GM06990 (cell line): ENCODE results near the gene MAP7.

ENCODE experiments used
- DNase-seq: peaks from one replicate; pipeline ENCODE4 v3.0.0-alpha.2; 2011; ENCODE audit not compliant: insufficient read length; ENCODE audit errors: extremely low read depth
- H3K27me3 ChIP-seq: replicated peaks from 2 replicates; pipeline ENCODE4 v1.6.0; 2011; ENCODE audit warnings: low read length; ENCODE audit not compliant: control insufficient read depth, insufficient read depth
- H3K36me3 ChIP-seq: 2 replicates; pipeline ENCODE4 v1.5.1; 2011; ENCODE audit warnings: low read length; ENCODE audit not compliant: control insufficient read depth, insufficient read depth
- H3K4me3 ChIP-seq: replicated peaks from 2 replicates; pipeline ENCODE4 v1.5.1; 2011; ENCODE audit warnings: low read depth, mild to moderate bottlenecking, control low read depth, low read length
- TF ChIP-seq, protein P1 (sequence below): IDR thresholded peaks from 2 replicates; pipeline ENCODE4 v1.5.1; 2011; ENCODE audit warnings: low read length, control low read depth, mild to moderate bottlenecking, inconsistent platforms; ENCODE audit not compliant: insufficient read depth, poor library complexity, severe bottlenecking

The MAP7 gene

DNA sequence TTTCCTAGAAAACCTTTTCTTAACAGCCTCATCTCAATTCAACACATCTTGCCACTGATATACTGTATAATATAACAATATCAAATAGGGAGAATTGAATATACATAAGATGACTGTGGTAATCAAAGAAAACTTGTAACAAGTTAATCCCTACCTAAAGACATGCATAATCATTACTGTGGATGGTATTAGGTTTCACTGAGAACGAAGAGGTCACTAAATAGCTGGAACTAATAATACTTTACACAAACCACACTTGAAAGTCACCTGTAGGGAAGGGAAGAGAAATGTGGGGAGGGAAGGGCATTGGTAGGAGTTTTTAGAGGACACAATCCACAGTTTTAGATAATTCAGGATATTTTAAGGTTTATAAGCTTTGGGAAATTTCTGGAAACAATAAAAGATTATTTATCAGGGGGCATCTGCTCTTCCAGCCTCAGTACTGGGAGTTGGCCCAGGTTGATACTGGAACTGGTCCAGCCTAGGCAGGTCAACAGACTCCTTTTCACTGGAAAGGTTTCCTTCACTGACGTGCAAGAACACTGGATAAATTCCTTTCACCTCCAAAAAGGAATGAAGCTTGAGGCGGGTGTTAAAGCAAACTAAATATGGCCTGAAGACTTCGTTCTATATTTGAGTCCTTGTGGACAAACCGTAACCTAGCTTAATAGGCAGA is 44.0 kb downstream of the MAP7 start:
- TF ChIP-seq, protein P1, sequence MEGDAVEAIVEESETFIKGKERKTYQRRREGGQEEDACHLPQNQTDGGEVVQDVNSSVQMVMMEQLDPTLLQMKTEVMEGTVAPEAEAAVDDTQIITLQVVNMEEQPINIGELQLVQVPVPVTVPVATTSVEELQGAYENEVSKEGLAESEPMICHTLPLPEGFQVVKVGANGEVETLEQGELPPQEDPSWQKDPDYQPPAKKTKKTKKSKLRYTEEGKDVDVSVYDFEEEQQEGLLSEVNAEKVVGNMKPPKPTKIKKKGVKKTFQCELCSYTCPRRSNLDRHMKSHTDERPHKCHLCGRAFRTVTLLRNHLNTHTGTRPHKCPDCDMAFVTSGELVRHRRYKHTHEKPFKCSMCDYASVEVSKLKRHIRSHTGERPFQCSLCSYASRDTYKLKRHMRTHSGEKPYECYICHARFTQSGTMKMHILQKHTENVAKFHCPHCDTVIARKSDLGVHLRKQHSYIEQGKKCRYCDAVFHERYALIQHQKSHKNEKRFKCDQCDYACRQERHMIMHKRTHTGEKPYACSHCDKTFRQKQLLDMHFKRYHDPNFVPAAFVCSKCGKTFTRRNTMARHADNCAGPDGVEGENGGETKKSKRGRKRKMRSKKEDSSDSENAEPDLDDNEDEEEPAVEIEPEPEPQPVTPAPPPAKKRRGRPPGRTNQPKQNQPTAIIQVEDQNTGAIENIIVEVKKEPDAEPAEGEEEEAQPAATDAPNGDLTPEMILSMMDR: no peak
- no peaks in the 10 kb centered on the region for H3K27me3 ChIP-seq
- no peak overlapping the region for H3K4me3 ChIP-seq
- DNase-seq: no peak
- H3K36me3 ChIP-seq: no peaks in the 10 kb centered on the region

DNA sequence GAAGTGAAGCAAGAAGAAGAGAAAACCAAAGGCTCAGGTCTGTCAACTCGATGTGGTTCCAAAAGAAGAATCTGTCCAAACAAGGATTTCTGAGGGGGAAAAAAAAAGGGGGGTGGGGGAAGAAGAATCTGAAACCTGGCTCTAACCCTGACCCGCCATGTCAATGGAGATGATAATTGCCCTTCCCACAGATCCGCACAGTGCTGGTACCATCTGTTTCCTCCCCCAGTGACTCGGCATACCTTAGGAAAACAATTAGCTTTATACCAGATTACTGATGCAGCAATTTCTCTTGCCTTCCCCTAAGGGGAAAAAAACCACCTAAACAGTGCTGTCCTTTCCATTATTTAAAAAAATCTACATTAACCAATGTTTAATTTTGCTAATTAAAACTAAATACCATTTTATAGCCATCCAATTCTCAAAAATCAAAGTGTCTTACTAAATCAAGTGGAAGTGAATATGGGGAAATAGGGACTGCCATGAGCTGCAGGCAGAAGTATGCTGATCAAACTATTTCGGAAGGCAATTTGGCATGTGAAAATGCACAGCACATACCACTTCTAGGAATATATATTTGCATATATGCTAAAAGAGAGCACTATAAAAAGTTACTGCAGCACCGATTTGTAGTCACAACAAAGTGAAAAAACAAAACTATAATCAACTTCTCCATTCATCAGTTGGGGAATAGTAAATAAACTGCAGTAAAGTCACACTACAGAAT is 46.8 kb downstream of the MAP7 start:
- no peak for DNase-seq
- H3K36me3 ChIP-seq: no peaks in the 10 kb centered on the region
- no peaks in the 10 kb centered on the region for H3K27me3 ChIP-seq
- TF ChIP-seq, protein P1: no peak
- H3K4me3 ChIP-seq: no peak overlapping the region

DNA sequence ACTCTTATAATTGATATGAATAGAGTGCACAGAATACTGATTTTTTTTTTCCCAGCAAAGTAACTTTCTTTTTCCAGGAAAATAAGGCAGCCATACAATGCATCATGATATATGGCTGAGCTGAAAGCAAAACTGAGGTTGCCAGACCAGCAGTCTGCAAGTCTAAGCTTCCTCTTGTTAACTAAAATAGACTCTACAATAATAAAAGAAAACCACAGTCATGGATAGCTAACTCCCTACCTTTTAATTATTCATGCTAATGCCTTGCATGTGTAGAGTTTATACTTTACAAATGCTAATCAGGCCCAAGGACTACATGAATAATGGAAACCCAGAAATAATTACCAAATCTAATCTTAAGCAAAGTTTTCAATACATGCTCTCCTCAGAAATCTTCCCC is 47.4 kb downstream of the MAP7 start:
- TF ChIP-seq, protein P1: no peak
- no peaks in the 10 kb centered on the region for H3K36me3 ChIP-seq
- DNase-seq: no peak
- H3K27me3 ChIP-seq: no peaks in the 10 kb centered on the region
- no peak overlapping the region for H3K4me3 ChIP-seq

DNA sequence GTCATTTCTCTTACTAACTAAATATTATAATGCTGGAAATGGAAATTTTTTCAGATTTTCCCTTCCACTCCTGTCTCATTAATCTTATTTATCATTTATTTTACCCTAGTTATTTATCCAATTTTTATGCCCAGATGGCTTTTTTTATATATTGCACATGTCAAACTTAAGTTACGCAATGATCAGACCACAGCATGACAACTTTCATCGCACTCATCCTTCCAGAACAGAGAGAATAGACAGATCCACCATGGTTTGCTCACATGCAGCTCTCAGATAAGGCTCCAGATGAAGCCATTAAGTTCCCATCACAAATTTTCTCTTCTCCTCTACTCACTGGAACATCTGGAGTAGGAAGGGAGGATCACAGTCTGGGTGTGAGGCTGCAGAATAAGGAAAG is 48.7 kb downstream of the MAP7 start:
- TF ChIP-seq, protein P1: no peak
- DNase-seq: no peak
- no peaks in the 10 kb centered on the region for H3K36me3 ChIP-seq
- no peak overlapping the region for H3K4me3 ChIP-seq
- no peaks in the 10 kb centered on the region for H3K27me3 ChIP-seq

DNA sequence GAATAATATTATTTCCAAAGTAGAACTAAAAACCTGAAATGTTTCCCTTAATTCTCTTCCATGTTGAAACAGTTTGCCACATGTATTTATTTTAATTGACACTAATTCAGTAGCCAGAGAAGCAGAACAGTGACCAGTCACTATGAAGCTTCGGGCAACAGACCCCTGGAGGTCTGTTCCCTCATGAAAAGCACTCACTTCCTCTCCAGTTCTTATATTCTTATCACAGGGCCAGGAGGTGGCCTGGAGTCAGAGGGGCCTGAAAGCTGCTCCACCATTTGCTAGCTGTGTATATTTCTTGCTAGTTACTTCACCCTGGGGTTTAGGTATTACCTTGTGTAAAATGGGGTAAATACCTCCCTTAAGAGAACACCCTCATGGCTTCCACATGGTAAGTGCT is 49.1 kb downstream of the MAP7 start:
- DNase-seq: no peak
- TF ChIP-seq, protein P1: no peak

DNA sequence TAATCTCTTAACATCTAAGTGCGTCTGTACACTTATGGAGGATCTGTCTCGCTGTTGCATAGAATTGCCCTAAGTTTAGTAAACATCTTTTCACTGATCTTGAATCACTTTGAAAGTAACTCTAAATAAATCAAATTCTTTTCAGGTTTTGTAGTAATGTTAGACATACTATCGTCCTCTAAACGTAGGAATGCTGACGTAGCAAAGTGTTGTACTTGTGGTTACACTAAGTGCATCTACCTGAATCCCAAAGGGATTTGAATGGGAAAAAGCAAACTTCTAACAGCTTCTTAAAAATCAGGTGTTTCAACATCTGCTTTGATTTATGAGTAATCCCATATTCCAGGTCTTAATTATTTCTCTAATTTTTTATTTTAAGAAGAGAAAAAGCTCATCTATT is 49.8 kb downstream of the MAP7 start:
- TF ChIP-seq, protein P1: no peak
- Histone ChIP-seq H3K36me3 (no peaks in the 10 kb centered on the region), H3K4me3 (no peak overlapping the region), H3K27me3 (no peaks in the 10 kb centered on the region; the same call in 1 of the 2 replicates)
- no peak for DNase-seq

More for the DNA sequence above, 49.1 kb downstream of the MAP7 start:
- no peak overlapping the region for H3K4me3 ChIP-seq
- no peaks in the 10 kb centered on the region for H3K36me3 ChIP-seq
- H3K27me3 ChIP-seq: no peaks in the 10 kb centered on the region; the same call in 1 of the 2 replicates
